ENCODE results near the gene CYFIP2. TPM values are rescaled to one million over a fixed set of nuclear protein-coding genes. Genes with fewer than 3 reads are reported as not detected.

CYFIP2 gene
- total RNA-seq, 1 experiment from 2014 or later: 95.3 TPM

DNA sequence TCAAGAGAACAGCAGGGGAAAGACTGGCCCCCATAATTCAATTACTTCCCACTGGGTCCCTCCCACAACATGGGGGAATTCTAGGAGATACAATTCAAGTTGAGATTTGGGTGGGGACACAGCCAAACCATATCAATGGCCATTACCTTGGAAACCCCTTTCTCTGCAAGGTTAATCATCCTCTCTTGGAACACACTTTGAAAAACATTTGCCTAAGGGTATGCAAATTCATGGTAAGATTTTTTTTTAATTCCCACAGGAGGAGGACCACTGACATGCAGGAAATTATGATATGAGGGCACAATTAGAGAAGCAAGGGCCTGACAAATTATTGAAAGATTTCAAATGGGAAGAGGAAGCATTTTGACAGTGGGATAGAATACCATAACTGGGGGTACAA, 132.4 kb downstream of the CYFIP2 start:
- Mint-ChIP-seq H3K27me3 (ENCODE audit: low read depth) (no peaks in the 10 kb centered on the region; the same call in 1 of the 2 replicates), H3K4me1 (no peaks in the 10 kb centered on the region), H3K27ac (no peak overlapping the region), H3K9me3 (peaks cover 11% of the 10 kb centered on the region; the same call in 1 of the 2 replicates), H3K4me3 (no peak overlapping the region), H3K36me3 (peaks cover 3% of the 10 kb centered on the region)
- ATAC-seq (no peak), DNase-seq (ENCODE audit: low spot score) (no peak)
- ChIA-PET CTCF (no interaction called here), POLR2A (no interaction called here)
- no peak for TF ChIP-seq E2F1 (CRISPR knock-in tag; IDR thresholded peaks at IDR 0.05)
- TF ChIP-seq ZNF121 (CRISPR knock-in tag; IDR thresholded peaks at IDR 0.05): no peak
- TF ChIP-seq STAT6 (CRISPR knock-in tag; conservative IDR thresholded peaks at IDR 0.05; ENCODE audit: low read depth): no peak
- TF ChIP-seq PRDM15 (CRISPR knock-in tag; IDR thresholded peaks at IDR 0.05): no peak
- TF ChIP-seq, protein P1, sequence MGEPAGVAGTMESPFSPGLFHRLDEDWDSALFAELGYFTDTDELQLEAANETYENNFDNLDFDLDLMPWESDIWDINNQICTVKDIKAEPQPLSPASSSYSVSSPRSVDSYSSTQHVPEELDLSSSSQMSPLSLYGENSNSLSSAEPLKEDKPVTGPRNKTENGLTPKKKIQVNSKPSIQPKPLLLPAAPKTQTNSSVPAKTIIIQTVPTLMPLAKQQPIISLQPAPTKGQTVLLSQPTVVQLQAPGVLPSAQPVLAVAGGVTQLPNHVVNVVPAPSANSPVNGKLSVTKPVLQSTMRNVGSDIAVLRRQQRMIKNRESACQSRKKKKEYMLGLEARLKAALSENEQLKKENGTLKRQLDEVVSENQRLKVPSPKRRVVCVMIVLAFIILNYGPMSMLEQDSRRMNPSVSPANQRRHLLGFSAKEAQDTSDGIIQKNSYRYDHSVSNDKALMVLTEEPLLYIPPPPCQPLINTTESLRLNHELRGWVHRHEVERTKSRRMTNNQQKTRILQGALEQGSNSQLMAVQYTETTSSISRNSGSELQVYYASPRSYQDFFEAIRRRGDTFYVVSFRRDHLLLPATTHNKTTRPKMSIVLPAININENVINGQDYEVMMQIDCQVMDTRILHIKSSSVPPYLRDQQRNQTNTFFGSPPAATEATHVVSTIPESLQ (CRISPR knock-in tag; IDR thresholded peaks at IDR 0.05): no peak
- TF ChIP-seq JUN (CRISPR knock-in tag; IDR thresholded peaks at IDR 0.05): no peak
- TF ChIP-seq, protein P2, sequence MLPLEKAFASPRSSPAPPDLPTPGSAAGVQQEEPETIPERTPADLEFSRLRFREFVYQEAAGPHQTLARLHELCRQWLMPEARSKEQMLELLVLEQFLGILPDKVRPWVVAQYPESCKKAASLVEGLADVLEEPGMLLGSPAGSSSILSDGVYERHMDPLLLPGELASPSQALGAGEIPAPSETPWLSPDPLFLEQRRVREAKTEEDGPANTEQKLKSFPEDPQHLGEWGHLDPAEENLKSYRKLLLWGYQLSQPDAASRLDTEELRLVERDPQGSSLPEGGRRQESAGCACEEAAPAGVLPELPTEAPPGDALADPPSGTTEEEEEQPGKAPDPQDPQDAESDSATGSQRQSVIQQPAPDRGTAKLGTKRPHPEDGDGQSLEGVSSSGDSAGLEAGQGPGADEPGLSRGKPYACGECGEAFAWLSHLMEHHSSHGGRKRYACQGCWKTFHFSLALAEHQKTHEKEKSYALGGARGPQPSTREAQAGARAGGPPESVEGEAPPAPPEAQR (CRISPR knock-in tag; IDR thresholded peaks at IDR 0.05): no peak
- TF ChIP-seq, protein P3, sequence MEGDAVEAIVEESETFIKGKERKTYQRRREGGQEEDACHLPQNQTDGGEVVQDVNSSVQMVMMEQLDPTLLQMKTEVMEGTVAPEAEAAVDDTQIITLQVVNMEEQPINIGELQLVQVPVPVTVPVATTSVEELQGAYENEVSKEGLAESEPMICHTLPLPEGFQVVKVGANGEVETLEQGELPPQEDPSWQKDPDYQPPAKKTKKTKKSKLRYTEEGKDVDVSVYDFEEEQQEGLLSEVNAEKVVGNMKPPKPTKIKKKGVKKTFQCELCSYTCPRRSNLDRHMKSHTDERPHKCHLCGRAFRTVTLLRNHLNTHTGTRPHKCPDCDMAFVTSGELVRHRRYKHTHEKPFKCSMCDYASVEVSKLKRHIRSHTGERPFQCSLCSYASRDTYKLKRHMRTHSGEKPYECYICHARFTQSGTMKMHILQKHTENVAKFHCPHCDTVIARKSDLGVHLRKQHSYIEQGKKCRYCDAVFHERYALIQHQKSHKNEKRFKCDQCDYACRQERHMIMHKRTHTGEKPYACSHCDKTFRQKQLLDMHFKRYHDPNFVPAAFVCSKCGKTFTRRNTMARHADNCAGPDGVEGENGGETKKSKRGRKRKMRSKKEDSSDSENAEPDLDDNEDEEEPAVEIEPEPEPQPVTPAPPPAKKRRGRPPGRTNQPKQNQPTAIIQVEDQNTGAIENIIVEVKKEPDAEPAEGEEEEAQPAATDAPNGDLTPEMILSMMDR (IDR thresholded peaks at IDR 0.05): no peak
- TF ChIP-seq ZNF532 (CRISPR knock-in tag; IDR thresholded peaks at IDR 0.05; ENCODE audit: borderline replicate concordance): no peak
- no peak for TF ChIP-seq PRRX2 (CRISPR knock-in tag; IDR thresholded peaks at IDR 0.05)

Measured in WTC11 (cell line).